ENCODE measurements around the gene RBBP5. TPM values are rescaled to one million over a fixed set of nuclear protein-coding genes. Genes with fewer than 3 reads are reported as not detected.

Gene RBBP5
- total RNA-seq, 1 donor from 2014 or later, result 18.7 TPM

DNA sequence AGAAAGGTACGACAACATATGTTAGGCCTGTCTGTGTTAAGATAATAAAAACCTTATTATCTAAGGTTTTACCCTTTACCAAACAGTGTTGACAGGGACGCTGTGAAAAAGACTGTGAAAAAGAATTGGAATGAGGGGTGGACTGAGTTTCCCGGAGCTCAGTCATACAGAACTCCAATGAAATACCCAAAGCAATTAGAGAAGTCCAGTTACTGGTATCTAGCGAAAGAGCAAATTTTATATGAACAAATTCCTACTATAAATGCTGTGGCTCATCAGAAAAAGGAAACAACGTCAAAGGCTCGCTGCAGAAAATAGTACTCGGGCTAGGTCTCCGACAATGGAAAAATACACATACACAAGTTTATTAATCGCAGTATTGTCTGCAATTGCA lies 708 bp upstream of the RBBP5 start:
- no peaks in the 10 kb centered on the region for H3K36me3 Mint-ChIP-seq (ENCODE audit: low read depth, unreplicated experiment)
- Histone ChIP-seq H3K79me2 (ENCODE audit: insufficient read depth, low read length) (peaks cover 44% of the 10 kb centered on the region), H3K9me3 (ENCODE audit: insufficient read depth, low read depth, low read length) (no peaks in the 10 kb centered on the region), H3K4me1 (ENCODE audit: insufficient read depth, low read length) (peaks cover 7% of the 10 kb centered on the region), H3K27ac (ENCODE audit: low read depth, low read length) (peak overlapping the region; percentile 99), H2AFZ (ENCODE audit: low read depth, low read length) (peak overlapping the region; percentile 93), H3K4me2 (ENCODE audit: low read length) (peak overlapping the region; percentile 97), H3K9ac (ENCODE audit: low read length) (peak overlapping the region; percentile 99), H3K4me3 (ENCODE audit: insufficient read depth, low read depth, low read length) (peak overlapping the region; percentile 99), H4K20me1 (ENCODE audit: insufficient read depth, low read length) (peaks cover 21% of the 10 kb centered on the region), H3K27me3 (ENCODE audit: insufficient read depth, low read length) (no peaks in the 10 kb centered on the region), H3K36me3 (ENCODE audit: insufficient read depth, low read length) (no peaks in the 10 kb centered on the region)
- peak overlapping the region; percentile 100 for H3K27ac Mint-ChIP-seq (ENCODE audit: unreplicated experiment)
- DNase-seq (ENCODE audit: low read depth) (no peak), FAIRE-seq (no peak)
- H3K4me3 Mint-ChIP-seq (ENCODE audit: unreplicated experiment), result peak overlapping the region; percentile 100
- peaks cover 17% of the 10 kb centered on the region for H3K4me1 Mint-ChIP-seq (ENCODE audit: low read depth, unreplicated experiment)
- H3K9me3 Mint-ChIP-seq (ENCODE audit: unreplicated experiment), result no peaks in the 10 kb centered on the region
- H3K27me3 Mint-ChIP-seq (ENCODE audit: low read depth, unreplicated experiment), result no peaks in the 10 kb centered on the region
- no peak for TF ChIP-seq EZH2 (IDR thresholded peaks at IDR 0.05; ENCODE audit: insufficient read depth, low read length)
- TF ChIP-seq, protein P1, sequence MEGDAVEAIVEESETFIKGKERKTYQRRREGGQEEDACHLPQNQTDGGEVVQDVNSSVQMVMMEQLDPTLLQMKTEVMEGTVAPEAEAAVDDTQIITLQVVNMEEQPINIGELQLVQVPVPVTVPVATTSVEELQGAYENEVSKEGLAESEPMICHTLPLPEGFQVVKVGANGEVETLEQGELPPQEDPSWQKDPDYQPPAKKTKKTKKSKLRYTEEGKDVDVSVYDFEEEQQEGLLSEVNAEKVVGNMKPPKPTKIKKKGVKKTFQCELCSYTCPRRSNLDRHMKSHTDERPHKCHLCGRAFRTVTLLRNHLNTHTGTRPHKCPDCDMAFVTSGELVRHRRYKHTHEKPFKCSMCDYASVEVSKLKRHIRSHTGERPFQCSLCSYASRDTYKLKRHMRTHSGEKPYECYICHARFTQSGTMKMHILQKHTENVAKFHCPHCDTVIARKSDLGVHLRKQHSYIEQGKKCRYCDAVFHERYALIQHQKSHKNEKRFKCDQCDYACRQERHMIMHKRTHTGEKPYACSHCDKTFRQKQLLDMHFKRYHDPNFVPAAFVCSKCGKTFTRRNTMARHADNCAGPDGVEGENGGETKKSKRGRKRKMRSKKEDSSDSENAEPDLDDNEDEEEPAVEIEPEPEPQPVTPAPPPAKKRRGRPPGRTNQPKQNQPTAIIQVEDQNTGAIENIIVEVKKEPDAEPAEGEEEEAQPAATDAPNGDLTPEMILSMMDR (IDR thresholded peaks at IDR 0.05; ENCODE audit: insufficient read depth, low read depth, low read length), result no peak

DNA sequence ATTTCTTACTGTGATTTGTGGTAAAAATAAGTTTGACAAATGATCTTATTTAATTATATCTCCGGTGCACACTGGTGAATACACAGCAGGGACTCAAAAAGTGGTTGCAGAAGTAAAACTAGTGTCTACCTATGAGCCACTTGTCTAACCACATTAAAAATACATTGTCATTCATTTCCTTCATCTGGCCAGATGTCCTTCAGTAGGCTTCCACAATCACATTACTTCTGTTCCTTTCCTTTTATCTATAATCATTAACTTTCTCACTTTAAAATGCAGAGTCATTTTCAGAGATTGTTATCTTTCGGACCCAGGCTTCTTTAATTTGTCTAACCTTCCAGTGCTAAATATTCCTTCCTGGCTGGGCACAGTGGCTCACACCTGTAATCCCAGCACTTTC lies 3.0 kb downstream of the RBBP5 start:
- Histone ChIP-seq H2AFZ (ENCODE audit: low read depth, low read length) (no peak overlapping the region), H3K4me3 (ENCODE audit: insufficient read depth, low read depth, low read length) (no peak overlapping the region), H3K27me3 (ENCODE audit: insufficient read depth, low read length) (no peaks in the 10 kb centered on the region), H3K27ac (ENCODE audit: low read depth, low read length) (no peak overlapping the region), H3K4me2 (ENCODE audit: low read length) (no peak overlapping the region), H3K4me1 (ENCODE audit: insufficient read depth, low read length) (peaks cover 7% of the 10 kb centered on the region), H3K36me3 (ENCODE audit: insufficient read depth, low read length) (peaks cover 8% of the 10 kb centered on the region), H3K9ac (ENCODE audit: low read length) (no peak overlapping the region), H3K9me3 (ENCODE audit: insufficient read depth, low read depth, low read length) (no peaks in the 10 kb centered on the region), H4K20me1 (ENCODE audit: insufficient read depth, low read length) (peaks cover 27% of the 10 kb centered on the region), H3K79me2 (ENCODE audit: insufficient read depth, low read length) (peaks cover 61% of the 10 kb centered on the region)
- DNase-seq (ENCODE audit: low read depth) (no peak), FAIRE-seq (no peak)
- TF ChIP-seq, protein P1 (IDR thresholded peaks at IDR 0.05; ENCODE audit: insufficient read depth, low read depth, low read length), result no peak
- no peak for TF ChIP-seq EZH2 (IDR thresholded peaks at IDR 0.05; ENCODE audit: insufficient read depth, low read length)
- no peak overlapping the region for H3K4me3 Mint-ChIP-seq (ENCODE audit: unreplicated experiment)
- H3K4me1 Mint-ChIP-seq (ENCODE audit: low read depth, unreplicated experiment), result peaks cover 17% of the 10 kb centered on the region
- H3K27me3 Mint-ChIP-seq (ENCODE audit: low read depth, unreplicated experiment), result no peaks in the 10 kb centered on the region
- H3K27ac Mint-ChIP-seq (ENCODE audit: unreplicated experiment), result no peak overlapping the region
- no peaks in the 10 kb centered on the region for H3K9me3 Mint-ChIP-seq (ENCODE audit: unreplicated experiment)
- no peaks in the 10 kb centered on the region for H3K36me3 Mint-ChIP-seq (ENCODE audit: low read depth, unreplicated experiment)

DNA sequence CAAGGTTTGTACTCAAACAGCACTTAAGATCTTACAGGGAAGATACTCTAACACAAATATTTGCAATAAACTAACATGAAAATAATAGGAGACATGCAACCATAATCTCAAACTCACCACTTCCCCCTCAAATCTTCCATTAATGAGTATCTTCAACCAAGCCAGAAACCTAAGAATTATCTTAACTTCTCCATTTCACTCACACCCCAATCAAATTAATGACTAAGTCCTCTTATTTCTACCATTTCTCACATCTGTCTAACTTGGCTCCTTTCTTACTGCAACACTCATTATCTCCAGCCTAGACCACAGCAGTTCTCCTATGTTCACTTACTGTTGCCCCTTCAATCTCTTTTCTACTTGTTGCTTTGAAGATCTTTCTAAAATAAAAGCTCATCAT lies 10.4 kb downstream of the RBBP5 start:
- no peaks in the 10 kb centered on the region for H3K27me3 Mint-ChIP-seq (ENCODE audit: low read depth, unreplicated experiment)
- DNase-seq (ENCODE audit: low read depth) (no peak), FAIRE-seq (no peak)
- Histone ChIP-seq H3K4me2 (ENCODE audit: low read length) (no peak overlapping the region), H2AFZ (ENCODE audit: low read depth, low read length) (no peak overlapping the region), H4K20me1 (ENCODE audit: insufficient read depth, low read length) (peaks cover 21% of the 10 kb centered on the region), H3K79me2 (ENCODE audit: insufficient read depth, low read length) (peaks cover 10% of the 10 kb centered on the region), H3K4me1 (ENCODE audit: insufficient read depth, low read length) (no peaks in the 10 kb centered on the region), H3K27ac (ENCODE audit: low read depth, low read length) (no peak overlapping the region), H3K27me3 (ENCODE audit: insufficient read depth, low read length) (no peaks in the 10 kb centered on the region), H3K9me3 (ENCODE audit: insufficient read depth, low read depth, low read length) (no peaks in the 10 kb centered on the region), H3K4me3 (ENCODE audit: insufficient read depth, low read depth, low read length) (no peak overlapping the region), H3K9ac (ENCODE audit: low read length) (no peak overlapping the region), H3K36me3 (ENCODE audit: insufficient read depth, low read length) (peaks cover 17% of the 10 kb centered on the region)
- no peaks in the 10 kb centered on the region for H3K4me1 Mint-ChIP-seq (ENCODE audit: low read depth, unreplicated experiment)
- no peaks in the 10 kb centered on the region for H3K9me3 Mint-ChIP-seq (ENCODE audit: unreplicated experiment)
- no peak overlapping the region for H3K27ac Mint-ChIP-seq (ENCODE audit: unreplicated experiment)
- H3K4me3 Mint-ChIP-seq (ENCODE audit: unreplicated experiment), result no peak overlapping the region
- TF ChIP-seq EZH2 (IDR thresholded peaks at IDR 0.05; ENCODE audit: insufficient read depth, low read length), result no peak
- TF ChIP-seq, protein P1 (IDR thresholded peaks at IDR 0.05; ENCODE audit: insufficient read depth, low read depth, low read length), result no peak
- no peaks in the 10 kb centered on the region for H3K36me3 Mint-ChIP-seq (ENCODE audit: low read depth, unreplicated experiment)

Data from astrocyte (in vitro differentiated cells and primary cell).